NT2/D1 (cell line): Measurements from ENCODE around the gene WFDC5.

Experiments used
- YY1 ChIP-seq: IDR thresholded peaks from 2 replicates; pipeline ENCODE4 v1.6.1; 2011; ENCODE audit not compliant: insufficient read length, insufficient read depth
- ZNF274 ChIP-seq: IDR thresholded peaks from 2 replicates; pipeline ENCODE4 v1.6.1; 2011; ENCODE audit warnings: mild to moderate bottlenecking, low read depth, low read length

GRCh38 chr20:45117581-45117980 lies 2.6 kb upstream of the WFDC5 start:
- TF ChIP-seq ZNF274 (no peak), YY1 (no peak)
